Upper lobe of left lung (tissue), 4 donors: ENCODE data around the gene RS1.

Source experiments
- CTCF ChIP-seq, 6 experiments: fragments of 450-650 bp in 4 of 6; fragments of 200-600 bp in 2 of 6; sonication (generic) in 2 of 6; IDR thresholded peaks; one replicate each; pipeline ENCODE4 v1.5.1; 2016 to 2019; ENCODE audit warnings: antibody characterized with exemption in 6 of 6
- POLR2A ChIP-seq, 4 donors: fragments of 450-650 bp; IDR thresholded peaks; one replicate each; pipeline ENCODE4 v1.5.1; 2016 to 2017; ENCODE audit warnings: antibody characterized with exemption in 4 of 4, mild to moderate bottlenecking in 2 of 4

- no peak for TF ChIP-seq CTCF (IDR thresholded peaks at IDR 0.05)
- TF ChIP-seq POLR2A (IDR thresholded peaks at IDR 0.05) = no peak
Measured at GRCh38 chrX:18676050-18676449, 4.1 kb upstream of the RS1 start.
